ENCODE results near the gene SAT1.
A peak's percentile ranks its signal among the peaks of the same experiment; 100 is the strongest.

Gene SAT1

DNA sequence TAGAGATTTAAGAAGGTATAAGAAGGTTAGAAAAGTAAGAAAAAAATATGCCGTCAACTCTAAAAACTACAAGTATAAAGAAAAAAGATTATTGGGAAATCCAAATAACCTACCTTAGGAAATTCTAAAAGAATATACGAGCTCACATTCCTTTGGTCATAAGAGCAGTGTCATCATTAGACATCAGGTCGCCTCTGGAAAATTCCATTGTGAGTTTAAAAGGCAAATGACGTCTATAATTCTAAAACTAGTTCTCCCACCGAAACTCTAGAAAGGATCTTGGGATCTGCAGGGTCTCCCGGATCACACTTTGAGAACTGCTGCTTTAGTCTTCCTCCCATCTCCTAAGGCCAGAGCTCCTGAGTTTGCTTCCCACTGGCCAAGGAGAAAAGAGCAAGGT, 518 bp upstream of the SAT1 start:
- TF ChIP-seq, protein P1, sequence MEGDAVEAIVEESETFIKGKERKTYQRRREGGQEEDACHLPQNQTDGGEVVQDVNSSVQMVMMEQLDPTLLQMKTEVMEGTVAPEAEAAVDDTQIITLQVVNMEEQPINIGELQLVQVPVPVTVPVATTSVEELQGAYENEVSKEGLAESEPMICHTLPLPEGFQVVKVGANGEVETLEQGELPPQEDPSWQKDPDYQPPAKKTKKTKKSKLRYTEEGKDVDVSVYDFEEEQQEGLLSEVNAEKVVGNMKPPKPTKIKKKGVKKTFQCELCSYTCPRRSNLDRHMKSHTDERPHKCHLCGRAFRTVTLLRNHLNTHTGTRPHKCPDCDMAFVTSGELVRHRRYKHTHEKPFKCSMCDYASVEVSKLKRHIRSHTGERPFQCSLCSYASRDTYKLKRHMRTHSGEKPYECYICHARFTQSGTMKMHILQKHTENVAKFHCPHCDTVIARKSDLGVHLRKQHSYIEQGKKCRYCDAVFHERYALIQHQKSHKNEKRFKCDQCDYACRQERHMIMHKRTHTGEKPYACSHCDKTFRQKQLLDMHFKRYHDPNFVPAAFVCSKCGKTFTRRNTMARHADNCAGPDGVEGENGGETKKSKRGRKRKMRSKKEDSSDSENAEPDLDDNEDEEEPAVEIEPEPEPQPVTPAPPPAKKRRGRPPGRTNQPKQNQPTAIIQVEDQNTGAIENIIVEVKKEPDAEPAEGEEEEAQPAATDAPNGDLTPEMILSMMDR (conservative IDR thresholded peaks at IDR 0.05): no peak

DNA sequence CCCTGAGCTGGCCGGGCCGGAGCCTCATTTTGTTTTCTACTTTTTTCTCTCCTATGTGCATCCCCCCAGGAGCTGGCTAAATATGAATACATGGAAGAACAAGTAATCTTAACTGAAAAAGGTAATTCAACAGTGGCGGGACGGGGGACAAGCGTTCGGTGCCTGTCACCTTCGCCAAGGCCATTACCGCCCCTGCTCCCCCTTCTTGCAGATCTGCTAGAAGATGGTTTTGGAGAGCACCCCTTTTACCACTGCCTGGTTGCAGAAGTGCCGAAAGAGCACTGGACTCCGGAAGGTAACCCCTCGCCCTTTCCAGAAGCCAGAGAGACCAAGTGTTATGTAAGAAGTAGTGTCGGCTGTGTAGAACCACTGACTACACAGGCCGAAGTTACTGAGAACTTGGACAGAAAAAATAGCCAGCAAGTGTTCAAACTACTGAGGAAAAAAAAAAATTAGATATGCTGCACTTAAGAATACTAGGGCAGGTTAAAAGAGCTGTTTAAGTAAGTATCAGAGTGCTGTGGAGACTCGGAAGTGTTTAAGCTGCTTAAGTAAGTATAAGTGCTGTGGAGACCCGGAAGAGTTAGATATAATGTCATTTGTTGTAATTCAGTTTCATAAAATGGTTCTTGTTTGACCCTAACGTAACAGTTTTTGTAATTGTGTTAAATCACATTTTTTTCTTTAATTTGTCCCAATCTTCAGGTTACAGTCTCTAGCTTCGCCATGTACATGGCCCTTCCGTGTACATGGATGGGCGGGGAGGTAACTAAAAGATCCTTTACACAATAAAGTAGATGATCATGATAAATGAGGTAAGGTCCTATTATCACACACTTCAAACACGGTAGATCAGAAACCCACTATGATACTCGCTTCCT, 856 bp downstream of the SAT1 start:
- H3K27ac ChIP-seq: peak overlapping the region; percentile 77
- TF ChIP-seq, protein P1 (conservative IDR thresholded peaks at IDR 0.05): no peak

More for the DNA sequence above, 518 bp upstream of the SAT1 start:
- H3K27ac ChIP-seq: peak overlapping the region; percentile 77

DNA sequence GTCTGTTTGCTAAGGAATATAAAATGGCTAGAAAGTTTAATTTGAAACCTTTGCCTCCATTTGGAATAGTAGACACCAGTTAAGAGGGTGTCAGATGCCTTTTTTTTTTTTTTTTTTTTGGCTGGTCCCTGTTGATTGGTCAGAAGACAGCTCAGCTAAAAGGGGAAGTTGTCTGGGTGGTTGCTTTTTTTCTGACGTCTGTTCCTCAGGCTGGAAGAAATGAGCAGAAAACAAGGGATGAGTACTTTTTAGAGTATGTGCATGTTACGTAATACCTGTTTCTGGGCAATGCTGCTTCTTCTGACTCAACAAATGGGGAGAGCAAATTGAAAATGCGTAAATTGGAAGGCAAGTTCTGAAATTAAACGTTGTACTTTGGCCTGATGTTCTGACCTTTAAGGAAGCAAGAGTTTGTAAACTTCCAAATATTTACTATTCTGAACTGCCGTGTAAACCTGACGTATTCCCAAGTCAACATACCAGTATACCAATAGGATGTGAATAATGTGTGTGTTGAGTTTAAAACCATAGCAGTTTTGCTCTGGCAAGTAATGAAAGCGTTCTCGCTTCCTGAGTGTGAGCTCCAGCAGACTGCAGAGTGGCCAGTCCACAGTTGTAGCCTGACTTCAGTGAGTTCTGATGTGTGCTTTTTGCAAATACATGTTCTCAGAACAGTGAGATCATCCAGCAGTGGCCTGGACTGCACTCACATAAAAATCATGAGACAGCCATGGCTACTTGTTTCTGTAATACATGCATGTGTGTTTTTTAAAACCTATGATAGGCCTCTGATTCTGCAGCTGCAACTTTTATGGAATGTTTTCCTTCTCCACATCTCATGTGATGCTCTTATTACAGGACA, 1.7 kb downstream of the SAT1 start:
- peak overlapping the region; percentile 77 for H3K27ac ChIP-seq
- TF ChIP-seq, protein P1 (conservative IDR thresholded peaks at IDR 0.05): no peak

DNA sequence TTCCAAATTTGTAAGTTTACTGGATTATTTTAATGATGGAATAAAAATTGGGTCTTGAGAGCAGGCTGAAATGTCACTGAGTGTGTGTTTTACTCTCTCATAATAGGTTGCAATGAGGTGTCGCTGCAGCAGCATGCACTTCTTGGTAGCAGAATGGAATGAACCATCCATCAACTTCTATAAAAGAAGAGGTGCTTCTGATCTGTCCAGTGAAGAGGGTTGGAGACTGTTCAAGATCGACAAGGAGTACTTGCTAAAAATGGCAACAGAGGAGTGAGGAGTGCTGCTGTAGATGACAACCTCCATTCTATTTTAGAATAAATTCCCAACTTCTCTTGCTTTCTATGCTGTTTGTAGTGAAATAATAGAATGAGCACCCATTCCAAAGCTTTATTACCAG, 2.6 kb downstream of the SAT1 start:
- TF ChIP-seq, protein P1 (conservative IDR thresholded peaks at IDR 0.05): no peak
- peak overlapping the region; percentile 77 for H3K27ac ChIP-seq

DNA sequence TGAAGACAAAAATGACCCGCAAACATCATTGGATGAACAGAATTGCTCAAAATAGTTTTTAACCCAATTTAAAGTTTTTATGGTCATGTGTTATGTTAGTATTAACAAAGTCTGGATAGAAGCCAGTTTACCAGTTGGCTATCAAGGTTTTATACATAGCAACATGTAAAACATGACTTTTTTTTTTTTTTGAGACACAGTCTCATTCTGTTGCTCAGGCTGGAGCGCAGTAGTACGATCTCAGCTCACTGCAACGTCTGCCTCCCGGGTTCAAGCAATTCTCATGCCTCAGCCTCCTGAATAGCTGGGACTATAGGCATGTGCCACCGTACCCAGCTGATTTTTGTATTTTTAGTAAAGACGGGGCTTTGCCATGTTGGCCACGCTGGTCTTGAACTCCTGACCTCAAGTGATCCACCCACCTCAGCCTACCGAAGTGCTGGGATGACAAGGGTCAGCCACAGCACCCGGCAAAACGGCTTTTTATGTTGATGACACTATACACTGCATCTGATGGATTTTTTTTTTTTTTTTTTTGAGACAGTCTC, 3.4 kb downstream of the SAT1 start:
- TF ChIP-seq, protein P1 (conservative IDR thresholded peaks at IDR 0.05): no peak
- H3K27ac ChIP-seq: peak overlapping the region; percentile 77

DNA sequence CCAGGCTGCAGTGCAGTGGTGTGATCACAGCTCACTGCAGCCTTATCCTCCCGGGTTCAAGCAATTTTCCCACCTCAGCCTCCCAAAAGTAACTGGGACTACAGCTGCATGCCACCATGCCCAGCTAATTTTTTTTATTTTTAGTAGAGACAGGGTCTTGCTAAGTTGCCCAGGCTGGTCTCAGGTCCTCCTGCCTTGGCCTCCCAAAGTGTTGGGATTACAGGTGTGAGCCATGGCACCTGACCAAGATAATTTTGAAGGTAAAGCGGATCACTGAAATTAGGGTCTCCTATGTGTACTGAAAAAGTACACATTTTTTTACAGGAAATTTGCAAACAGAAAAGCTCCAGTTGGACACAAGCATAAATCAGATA, 4.8 kb downstream of the SAT1 start:
- TF ChIP-seq, protein P1 (conservative IDR thresholded peaks at IDR 0.05): no peak
- H3K27ac ChIP-seq: no peak overlapping the region; the same call in 1 of the 2 replicates

DNA sequence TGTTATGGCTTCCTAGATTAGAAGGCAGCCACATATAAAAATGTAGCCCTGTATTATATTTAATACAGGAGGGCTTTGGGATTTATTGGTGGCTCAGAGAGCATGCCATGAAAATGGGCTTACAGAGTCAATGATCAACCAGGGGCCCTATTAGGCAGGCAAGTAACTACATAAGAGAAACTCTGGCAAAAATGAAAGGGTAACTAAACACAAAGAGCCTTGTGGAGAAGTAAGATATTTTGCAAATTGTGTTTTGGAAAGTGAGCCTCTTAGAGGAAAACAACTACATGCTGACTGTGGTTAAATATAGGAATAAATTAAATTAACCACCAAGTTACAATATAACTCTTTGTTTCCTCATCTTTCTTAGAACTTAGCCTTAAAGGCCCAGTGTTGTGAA, 5.5 kb downstream of the SAT1 start:
- H3K27ac ChIP-seq: no peak overlapping the region
- TF ChIP-seq, protein P1 (conservative IDR thresholded peaks at IDR 0.05): no peak

Measured in VCaP (cell line).